GM12892 (cell line): ENCODE results near the gene FGF22.

ENCODE experiments used
- DNase-seq: peaks from one replicate; pipeline ENCODE4 v3.0.0; 2011; ENCODE audit not compliant: insufficient read length
- FAIRE-seq: peaks from 2 replicates; lab custom pipeline; 2011; peaks lifted over from hg19 to GRCh38; lab: Jason Lieb, UNC
- POLR2A ChIP-seq: IDR thresholded peaks from 2 replicates; pipeline ENCODE4 v1.6.1; 2011; ENCODE audit warnings: low read depth, low read length, control low read depth
- POLR2AphosphoS5 ChIP-seq: IDR thresholded peaks from 2 replicates; pipeline ENCODE4 v1.6.1; 2011; ENCODE audit warnings: low read depth, low read length, control low read depth
- TAF1 ChIP-seq: IDR thresholded peaks from 2 replicates; pipeline ENCODE4 v1.6.1; 2011; ENCODE audit warnings: low read depth, mild to moderate bottlenecking, control low read depth, low read length, borderline replicate concordance

Gene FGF22

DNA sequence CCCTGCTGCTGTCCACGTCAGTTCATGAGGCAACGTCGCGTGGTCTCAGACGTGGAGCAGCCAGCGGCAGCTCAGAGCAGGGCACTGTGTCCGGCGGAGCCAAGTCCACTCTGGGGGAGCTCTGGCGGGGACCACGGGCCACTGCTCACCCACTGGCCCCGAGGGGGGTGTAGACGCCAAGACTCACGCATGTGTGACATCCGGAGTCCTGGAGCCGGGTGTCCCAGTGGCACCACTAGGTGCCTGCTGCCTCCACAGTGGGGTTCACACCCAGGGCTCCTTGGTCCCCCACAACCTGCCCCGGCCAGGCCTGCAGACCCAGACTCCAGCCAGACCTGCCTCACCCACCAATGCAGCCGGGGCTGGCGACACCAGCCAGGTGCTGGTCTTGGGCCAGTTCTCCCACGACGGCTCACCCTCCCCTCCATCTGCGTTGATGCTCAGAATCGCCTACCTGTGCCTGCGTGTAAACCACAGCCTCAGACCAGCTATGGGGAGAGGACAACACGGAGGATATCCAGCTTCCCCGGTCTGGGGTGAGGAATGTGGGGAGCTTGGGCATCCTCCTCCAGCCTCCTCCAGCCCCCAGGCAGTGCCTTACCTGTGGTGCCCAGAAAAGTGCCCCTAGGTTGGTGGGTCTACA, 43.1 kb downstream of the FGF22 start:
- no peak for DNase-seq
- FAIRE-seq = no peak
- TF ChIP-seq POLR2A = no peak
- TF ChIP-seq POLR2AphosphoS5 = no peak
- TF ChIP-seq TAF1 = no peak

GRCh38 chr19:685454-685931, 45.8 kb downstream of the FGF22 start:
- DNase-seq = no peak
- TF ChIP-seq POLR2A (no peak), TAF1 (no peak), POLR2AphosphoS5 (no peak)
- FAIRE-seq = no peak

- no peak for DNase-seq
- TF ChIP-seq TAF1 (no peak), POLR2A (no peak), POLR2AphosphoS5 (no peak)
- no peak for FAIRE-seq
Measured at GRCh38 chr19:686589-687297, 47.1 kb downstream of the FGF22 start.

DNA sequence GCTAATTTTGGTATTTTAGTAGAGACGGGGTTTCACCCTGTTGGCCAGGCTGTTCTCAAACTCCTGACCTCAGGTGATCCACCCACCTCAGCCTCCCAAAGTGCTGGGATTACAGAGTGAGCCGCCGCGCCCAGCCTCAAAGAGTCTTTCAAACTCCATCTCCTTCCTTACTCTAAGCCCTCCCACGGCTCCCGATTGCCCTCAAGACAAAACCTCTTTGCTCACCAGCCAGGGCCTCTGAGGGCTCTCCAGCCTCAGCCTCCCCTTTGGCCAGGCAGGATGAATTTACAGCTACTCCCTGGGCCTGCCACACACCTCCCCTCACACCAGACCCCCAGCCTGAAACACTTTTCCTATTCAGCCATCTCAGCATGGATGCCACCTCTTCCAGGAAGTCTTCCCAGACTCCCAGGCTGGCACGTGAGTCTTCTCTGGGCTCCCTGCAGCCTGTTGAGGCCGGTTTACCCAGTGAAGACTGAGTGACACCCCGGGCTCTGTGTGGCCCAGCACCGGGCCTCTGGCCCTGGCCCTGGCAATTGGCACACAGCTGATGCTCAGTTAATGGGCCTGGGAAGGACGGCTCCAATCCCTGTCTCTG, 48.0 kb downstream of the FGF22 start:
- TF ChIP-seq TAF1 = no peak
- no peak for TF ChIP-seq POLR2AphosphoS5
- TF ChIP-seq POLR2A = no peak
- no peak for DNase-seq

DNA sequence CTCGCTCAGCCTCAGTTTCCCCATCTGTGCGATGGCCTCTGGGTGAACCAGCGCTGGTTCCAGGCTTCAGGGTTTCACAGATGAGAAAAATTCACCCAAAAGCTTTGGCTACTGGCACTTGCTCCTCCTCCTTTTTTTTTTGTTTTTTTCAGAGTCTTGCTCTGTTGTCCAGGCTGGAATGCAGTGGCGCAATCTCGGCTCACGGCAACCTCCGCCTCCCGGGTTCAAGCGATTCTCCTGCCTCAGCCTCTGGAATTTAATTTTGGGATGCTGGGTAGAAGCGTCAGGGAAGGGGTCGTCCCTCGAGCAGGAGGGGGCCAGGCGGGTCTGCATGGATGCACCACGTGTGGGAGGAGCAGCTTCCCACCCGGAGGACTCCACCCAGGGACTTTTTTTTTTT, 48.5 kb downstream of the FGF22 start:
- DNase-seq (no peak), FAIRE-seq (no peak)
- TF ChIP-seq TAF1 = no peak
- TF ChIP-seq POLR2AphosphoS5 = no peak
- no peak for TF ChIP-seq POLR2A

More for the DNA sequence above, 48.0 kb downstream of the FGF22 start:
- FAIRE-seq = no peak

GRCh38 chr19:688992-689391, 49.3 kb downstream of the FGF22 start:
- no peak for TF ChIP-seq POLR2A
- TF ChIP-seq POLR2AphosphoS5 = no peak
- no peak for TF ChIP-seq TAF1
- DNase-seq = no peak
- no peak for FAIRE-seq

DNA sequence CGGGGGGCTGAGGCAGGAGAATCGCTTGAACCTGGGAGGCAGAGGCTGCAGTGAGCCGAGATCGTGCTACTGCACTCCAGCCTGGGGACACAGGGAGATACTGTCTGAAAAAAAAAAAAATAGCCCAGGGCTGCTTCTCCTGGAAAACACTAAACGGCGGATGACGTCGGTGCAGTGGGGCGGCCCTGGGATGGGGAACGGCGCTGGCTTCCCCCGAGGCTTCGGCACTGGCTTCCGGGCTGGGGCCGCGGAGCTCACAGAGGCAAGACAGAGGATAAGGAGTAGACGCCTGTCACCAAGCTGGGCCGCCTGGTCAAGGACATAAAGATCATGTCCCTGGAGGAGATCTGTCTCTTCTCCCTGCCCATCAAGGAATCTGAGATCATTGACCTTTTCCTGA, 50.5 kb downstream of the FGF22 start:
- no peak for TF ChIP-seq POLR2AphosphoS5
- no peak for TF ChIP-seq TAF1
- TF ChIP-seq POLR2A = no peak
- DNase-seq (no peak), FAIRE-seq (no peak)
